ENCODE measurements around the gene CCNL1. TPM values are rescaled to one million over a fixed set of nuclear protein-coding genes. Genes with fewer than 3 reads are reported as not detected.
A peak's percentile ranks its signal among the peaks of the same experiment; 100 is the strongest.
"Not testable (repeated sequence)": the region's sequence is repeated elsewhere in the genome, so short reads cannot be mapped to it uniquely, and the experiment has no call there.

The CCNL1 gene
- polyA plus RNA-seq, 4 donors: 127 to 196 (median 181) TPM

GRCh38 chr3:157173343-157173742 is 13.4 kb upstream of the CCNL1 start:
- DNase-seq (ENCODE audit: low read depth in 4 of 4, low spot score in 2 of 4): not testable (repeated sequence)

GRCh38 chr3:157172746-157173145 is 12.8 kb upstream of the CCNL1 start:
- DNase-seq (ENCODE audit: low read depth in 4 of 4, low spot score in 2 of 4): no peak

GRCh38 chr3:157170861-157171260 is 10.9 kb upstream of the CCNL1 start:
- no peak for DNase-seq (ENCODE audit: low read depth in 4 of 4, low spot score in 2 of 4)

- no peak for DNase-seq (ENCODE audit: low read depth in 4 of 4, low spot score in 2 of 4)
Observed at GRCh38 chr3:157167371-157168042, 7.6 kb upstream of the CCNL1 start.

GRCh38 chr3:157166561-157166960 is 6.6 kb upstream of the CCNL1 start:
- DNase-seq (ENCODE audit: low read depth in 4 of 4, low spot score in 2 of 4): no peak

- no peak for DNase-seq (ENCODE audit: low read depth in 4 of 4, low spot score in 2 of 4)
Observed at GRCh38 chr3:157166115-157166514, 6.2 kb upstream of the CCNL1 start.

- no peak for DNase-seq (ENCODE audit: low read depth in 4 of 4, low spot score in 2 of 4)
Observed at GRCh38 chr3:157163217-157163953, 3.4 kb upstream of the CCNL1 start.

GRCh38 chr3:157162620-157163019 is 2.7 kb upstream of the CCNL1 start:
- not testable (repeated sequence) for DNase-seq (ENCODE audit: low read depth in 4 of 4, low spot score in 2 of 4)

- peak; percentile 46 to 78 (median 56) for DNase-seq (ENCODE audit: low read depth in 4 of 4, low spot score in 2 of 4)
Observed at GRCh38 chr3:157160658-157161424, 894 bp upstream of the CCNL1 start.

GRCh38 chr3:157159037-157159761 is 748 bp downstream of the CCNL1 start:
- peak in 1 of 4 donors; percentile 36 for DNase-seq (ENCODE audit: low read depth in 4 of 4, low spot score in 2 of 4)

- DNase-seq (ENCODE audit: low read depth in 4 of 4, low spot score in 2 of 4): no peak
Observed at GRCh38 chr3:157157836-157158235, 2.1 kb downstream of the CCNL1 start.

- no peak for DNase-seq (ENCODE audit: low read depth in 4 of 4, low spot score in 2 of 4)
Observed at GRCh38 chr3:157156837-157157635, 2.9 kb downstream of the CCNL1 start.

GRCh38 chr3:157155591-157155990 is 4.4 kb downstream of the CCNL1 start:
- no peak for DNase-seq (ENCODE audit: low read depth in 4 of 4, low spot score in 2 of 4)

GRCh38 chr3:157154563-157155330 is 5.2 kb downstream of the CCNL1 start:
- DNase-seq (ENCODE audit: low read depth in 4 of 4, low spot score in 2 of 4): no peak

GRCh38 chr3:157152930-157153329 is 7.0 kb downstream of the CCNL1 start:
- no peak for DNase-seq (ENCODE audit: low read depth in 4 of 4, low spot score in 2 of 4)

- DNase-seq (ENCODE audit: low read depth in 4 of 4, low spot score in 2 of 4): no peak
Observed at GRCh38 chr3:157152438-157152837, 7.5 kb downstream of the CCNL1 start.

GRCh38 chr3:157151627-157152026 is 8.3 kb downstream of the CCNL1 start:
- no peak for DNase-seq (ENCODE audit: low read depth in 4 of 4, low spot score in 2 of 4)

- DNase-seq (ENCODE audit: low read depth in 4 of 4, low spot score in 2 of 4): no peak
Observed at GRCh38 chr3:157151151-157151550, 8.8 kb downstream of the CCNL1 start.

GRCh38 chr3:157149136-157149696 is 10.7 kb downstream of the CCNL1 start:
- no peak for DNase-seq (ENCODE audit: low read depth in 4 of 4, low spot score in 2 of 4)
